GM12891 (cell line): ENCODE measurements around the gene CAP2.

Experiments used
- PAX5 ChIP-seq: IDR thresholded peaks from 2 replicates; pipeline ENCODE4 v1.6.1; 2011; ENCODE audit warnings: low read length, moderate library complexity, mild to moderate bottlenecking; ENCODE audit not compliant: insufficient read depth, severe bottlenecking
- POLR2A ChIP-seq: IDR thresholded peaks from 2 replicates; pipeline ENCODE4 v1.6.1; 2011; ENCODE audit warnings: low read depth, low read length, control low read depth
- POLR2AphosphoS5 ChIP-seq: IDR thresholded peaks from 2 replicates; pipeline ENCODE4 v1.6.1; 2011; ENCODE audit warnings: low read depth, low read length, control low read depth
- POU2F2 ChIP-seq: IDR thresholded peaks from 2 replicates; pipeline ENCODE4 v1.6.1; 2011; ENCODE audit warnings: low read depth, mild to moderate bottlenecking, control low read depth, low read length, moderate library complexity
- SPI1 ChIP-seq: IDR thresholded peaks from 2 replicates; pipeline ENCODE4 v1.6.1; 2011; ENCODE audit warnings: low read depth, low read length, control low read depth

DNA sequence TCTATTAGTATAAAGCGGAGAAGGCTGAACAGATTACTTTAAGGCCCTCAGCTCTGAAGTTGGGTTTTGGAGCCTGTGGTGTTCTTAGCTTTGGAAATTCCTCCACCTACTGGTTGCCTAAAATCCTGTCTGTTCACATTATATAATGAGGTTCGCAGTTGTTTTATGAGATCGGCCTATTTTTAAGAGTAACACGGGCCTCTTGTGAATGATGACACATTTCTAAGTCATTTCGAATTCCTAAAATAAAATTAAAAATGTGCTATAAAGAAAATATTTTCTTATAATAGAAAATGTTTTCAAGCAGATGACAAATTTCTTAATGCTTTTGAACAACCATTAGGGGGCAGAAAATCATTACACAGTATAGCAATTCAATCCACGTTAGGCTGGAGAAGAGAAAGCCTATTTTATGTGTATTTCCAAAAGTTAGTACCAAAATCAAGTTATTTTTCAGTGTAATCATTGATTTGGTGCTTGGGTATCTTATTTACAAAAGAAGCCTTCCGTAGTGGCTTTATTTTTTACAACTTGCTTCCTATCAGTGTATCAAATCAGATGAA lies 190.9 kb downstream of the CAP2 start:
- no peak for TF ChIP-seq SPI1
- no peak for TF ChIP-seq PAX5
- no peak for TF ChIP-seq POLR2AphosphoS5
- no peak for TF ChIP-seq POLR2A
- no peak for TF ChIP-seq POU2F2
